NCI-H187 treated with DMSO at 0.1 percent for 48 hours (cell line): Measurements from ENCODE around the gene LSR.
A peak's percentile ranks its signal among the peaks of the same experiment; 100 is the strongest.
"Not testable (repeated sequence)": the region's sequence is repeated elsewhere in the genome, so short reads cannot be mapped to it uniquely, and the experiment has no call there.

ENCODE experiments used
- DNase-seq: peaks from one replicate; lab custom pipeline; 2025; lab: John Stamatoyannopoulos, UW

The LSR gene

DNA sequence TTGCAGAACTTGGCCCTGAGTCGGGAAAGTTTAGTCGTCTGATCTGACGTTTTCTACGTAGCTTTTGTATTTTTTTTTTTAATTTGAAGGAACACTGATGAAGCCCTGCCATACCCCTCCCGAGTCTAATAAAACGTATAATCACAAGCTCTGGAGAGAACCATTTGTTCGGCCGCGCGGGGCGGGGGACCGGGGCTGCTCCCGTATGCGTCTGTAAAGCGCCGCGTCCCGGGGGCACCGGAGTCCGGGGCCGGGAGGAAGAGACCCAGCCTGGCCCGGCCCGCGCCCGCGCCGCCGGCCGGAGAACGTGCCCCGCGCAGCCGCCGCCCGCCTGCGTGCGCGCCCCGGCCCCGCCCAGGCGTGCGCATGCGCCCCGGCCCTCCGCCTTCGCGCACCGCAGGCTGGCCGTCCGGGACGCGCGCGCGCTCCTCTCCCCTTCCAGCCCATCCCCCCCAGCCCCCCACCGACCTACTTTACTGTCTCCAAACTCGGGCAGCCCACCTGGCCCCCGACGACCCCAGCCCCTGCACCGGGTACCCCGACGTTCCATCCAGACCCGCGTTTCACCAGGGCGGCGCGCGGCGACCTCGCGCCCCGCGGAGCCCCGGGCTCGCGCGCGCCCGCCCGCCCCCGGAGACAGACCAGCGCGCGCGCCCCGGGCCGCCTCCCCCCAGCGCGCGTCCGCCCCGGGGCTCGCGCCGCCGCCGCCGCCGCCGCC, 19.2 kb downstream of the LSR start:
- no peak for DNase-seq

DNA sequence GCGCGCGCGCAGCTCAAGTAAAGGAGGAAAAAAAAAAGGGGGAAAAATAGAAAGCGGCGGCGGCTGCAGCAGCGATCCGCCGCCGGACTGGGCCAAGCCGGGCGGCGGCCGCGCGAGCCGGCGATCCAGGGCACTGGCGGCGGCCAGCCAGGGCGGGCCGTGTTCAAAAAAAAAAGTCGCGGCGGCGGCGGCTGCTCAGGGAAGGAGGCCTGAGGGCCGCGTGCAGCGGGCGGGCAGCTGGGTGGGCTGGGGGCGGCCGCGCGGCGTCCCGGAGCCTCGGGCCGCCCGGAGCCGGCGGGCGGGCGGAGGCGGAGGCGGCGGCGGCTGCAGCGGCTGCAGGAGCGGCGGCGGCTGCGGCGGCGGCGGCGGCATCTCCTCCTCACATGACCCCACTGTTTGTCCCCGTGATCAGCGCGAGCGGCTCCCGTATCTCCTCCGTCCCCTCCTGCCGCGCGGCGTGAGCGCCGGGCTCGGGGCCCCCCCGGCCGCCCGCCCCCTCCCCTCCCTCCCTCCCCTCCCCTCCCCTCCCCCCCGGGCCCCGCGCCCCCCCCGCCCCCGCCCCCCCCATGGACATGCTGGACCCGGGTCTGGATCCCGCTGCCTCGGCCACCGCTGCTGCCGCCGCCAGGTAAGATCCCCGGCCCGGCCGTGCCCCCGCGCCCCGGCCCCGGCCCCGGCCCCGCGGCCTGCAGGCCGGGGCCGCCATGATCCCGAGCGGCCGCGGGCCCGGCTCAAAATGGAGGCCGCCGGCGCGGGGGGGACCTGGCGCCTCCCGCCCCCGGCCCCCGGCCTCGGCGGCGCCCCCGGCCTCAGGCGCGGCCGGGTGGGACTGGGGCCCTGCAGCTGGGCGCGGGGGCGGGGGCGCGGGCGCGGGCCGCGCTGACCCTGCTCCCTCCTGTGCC, 20.0 kb downstream of the LSR start, which contains the start of gene USF2:
TSS of gene USF2 (plus strand) at position 427 of the 902 bp plus-strand sequence. CDS start at position 567, 140 bp downstream.
- peak; percentile 9 for DNase-seq

DNA sequence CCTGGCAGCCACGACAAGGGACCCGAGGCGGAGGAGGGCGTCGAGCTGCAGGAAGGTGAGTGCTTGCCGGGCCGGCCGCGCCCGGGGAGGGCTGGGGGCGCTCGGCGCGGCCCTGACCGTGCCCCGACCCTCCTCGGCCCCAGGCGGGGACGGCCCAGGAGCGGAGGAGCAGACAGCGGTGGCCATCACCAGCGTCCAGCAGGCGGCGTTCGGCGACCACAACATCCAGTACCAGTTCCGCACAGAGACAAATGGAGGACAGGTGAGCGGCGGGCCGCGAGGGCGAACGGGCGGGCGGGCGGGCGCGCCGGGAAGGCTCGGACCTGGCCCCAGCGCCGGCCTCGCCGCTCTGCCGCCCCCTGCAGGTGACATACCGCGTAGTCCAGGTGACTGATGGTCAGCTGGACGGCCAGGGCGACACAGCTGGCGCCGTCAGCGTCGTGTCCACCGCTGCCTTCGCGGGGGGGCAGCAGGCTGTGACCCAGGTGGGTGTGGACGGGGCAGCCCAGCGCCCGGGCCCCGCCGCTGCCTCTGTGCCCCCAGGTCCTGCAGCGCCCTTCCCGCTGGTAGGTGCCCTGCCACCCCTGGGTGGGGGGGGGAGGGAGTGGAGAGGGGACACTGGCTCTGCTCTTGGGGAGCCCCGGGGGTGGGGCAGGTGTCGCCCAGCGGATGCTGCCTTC, 20.8 kb downstream of the LSR start:
- no peak for DNase-seq

DNA sequence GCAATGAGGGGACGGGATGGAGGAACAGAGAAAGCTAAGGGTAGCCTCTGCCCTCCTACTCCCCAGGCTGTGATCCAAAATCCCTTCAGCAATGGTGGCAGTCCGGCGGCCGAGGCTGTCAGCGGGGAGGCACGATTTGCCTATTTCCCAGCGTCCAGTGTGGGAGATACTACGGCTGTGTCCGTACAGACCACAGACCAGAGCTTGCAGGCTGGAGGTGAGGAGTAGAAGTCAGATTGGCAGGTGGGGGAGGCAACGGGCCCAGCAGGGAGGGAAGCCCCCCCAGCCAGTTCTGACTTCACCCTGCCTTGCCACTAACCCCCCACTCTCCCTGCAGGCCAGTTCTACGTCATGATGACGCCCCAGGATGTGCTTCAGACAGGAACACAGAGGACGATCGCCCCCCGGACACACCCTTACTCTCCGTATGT, 21.6 kb downstream of the LSR start:
- DNase-seq, result no peak

DNA sequence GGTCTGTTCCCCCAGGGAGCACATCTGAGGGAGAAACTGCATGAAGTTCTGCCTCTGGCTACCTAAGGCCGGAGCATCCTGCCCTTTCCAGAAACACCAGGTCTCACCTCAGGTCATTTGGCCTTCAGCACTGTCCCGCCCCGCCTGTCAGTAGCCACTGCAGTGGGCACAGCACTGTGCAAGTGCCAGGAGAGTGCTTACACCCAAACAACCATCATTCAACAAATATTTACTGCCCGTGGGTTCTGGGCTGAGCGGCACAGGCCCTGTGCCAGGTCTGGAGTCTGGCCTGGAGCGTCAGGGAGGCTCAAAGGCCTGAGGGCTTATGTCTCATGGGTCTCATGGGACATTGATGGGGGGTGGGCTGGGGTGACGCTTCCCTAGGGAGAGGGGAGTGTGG, 22.7 kb downstream of the LSR start:
- DNase-seq, result no peak

DNA sequence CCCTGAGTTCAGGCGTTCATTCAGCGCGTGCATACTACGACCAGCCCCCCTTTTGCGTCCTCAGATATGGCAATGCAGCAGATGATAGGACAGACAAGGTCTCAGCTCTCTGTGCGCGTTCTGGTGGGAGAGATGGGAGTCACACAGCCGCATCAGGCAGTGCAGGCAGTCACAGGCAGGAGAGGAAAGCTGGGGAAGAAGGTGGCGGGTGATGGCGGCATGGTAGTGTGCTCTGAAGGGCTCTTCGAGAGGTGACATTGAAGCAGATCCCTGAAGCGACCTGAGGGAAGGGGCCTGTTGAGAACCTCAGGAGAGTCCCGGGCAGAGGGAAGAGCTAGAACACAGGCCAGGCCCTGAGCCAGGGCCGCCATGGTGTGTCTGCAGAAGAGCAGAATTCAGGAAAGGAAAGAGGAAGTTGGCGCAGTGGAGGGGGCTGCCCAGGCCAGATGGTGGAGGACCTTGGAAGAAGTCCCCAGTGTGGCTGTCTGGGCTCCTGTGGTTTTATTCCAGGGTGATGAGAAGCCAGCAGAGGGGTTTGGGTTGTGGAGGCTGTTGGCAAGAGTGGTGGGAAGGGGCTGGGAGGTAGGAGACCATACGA, 23.4 kb downstream of the LSR start:
- DNase-seq, result no peak

DNA sequence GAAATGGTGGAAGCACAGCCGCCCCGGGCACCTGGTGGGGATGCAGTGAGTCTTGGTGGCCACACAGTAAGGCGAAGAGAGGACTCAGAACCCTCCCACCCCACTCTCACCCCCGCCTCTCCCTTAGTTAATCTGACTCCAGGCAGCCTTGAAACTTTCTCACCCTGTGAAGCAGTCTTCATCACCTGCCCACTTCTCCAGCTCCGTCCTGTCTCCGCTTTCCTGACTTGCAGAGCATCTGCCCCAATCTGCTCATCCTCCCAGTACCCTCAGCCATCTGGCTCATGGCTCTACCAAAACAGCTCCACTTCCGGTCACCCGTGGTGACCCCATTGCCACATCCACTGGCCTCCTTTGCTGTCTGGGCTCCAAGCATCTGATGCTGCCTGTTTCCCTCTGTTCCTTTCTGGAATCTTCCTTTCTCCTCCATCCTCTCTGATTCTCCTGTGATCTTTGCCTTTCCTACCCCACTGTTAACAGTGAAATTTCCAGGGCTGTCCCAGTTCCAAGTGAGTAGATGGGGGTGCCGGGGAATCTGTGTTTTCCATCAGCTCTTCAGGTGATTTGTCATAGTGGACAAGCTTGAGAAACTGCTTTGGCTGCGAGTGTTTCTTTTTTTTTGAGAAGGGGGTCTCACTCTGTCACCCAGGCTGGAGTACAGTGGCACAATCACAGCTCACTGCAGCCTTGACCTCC, 24.3 kb downstream of the LSR start:
- no peak for DNase-seq

DNA sequence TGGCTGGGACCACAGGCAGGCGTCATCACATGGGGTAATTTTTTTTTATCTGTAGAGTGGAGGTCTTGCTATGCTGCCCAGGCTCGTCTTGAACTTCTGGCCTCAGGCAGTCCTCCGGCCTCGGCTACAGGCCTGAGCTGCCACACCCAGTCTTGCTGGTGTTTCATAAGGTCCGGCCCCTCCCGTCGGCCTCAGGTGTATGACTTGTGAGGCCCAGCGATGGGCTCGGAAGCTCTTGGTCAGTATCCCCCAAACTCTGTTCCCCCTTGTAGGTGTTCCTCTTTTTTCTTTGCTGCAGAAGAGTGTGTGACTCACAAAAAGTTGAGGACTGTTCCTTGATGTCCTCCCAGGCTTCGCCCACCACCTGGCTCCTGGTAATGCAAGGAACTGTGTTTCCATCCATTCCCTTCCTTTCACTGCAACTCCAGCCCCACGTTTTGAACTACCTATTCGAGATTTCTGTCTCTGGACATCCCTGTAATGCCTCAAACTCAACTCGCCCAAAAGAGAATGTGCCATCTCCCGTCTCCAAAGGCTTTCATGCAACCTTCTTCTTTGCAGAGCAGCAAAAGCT, 25.0 kb downstream of the LSR start:
- no peak for DNase-seq

DNA sequence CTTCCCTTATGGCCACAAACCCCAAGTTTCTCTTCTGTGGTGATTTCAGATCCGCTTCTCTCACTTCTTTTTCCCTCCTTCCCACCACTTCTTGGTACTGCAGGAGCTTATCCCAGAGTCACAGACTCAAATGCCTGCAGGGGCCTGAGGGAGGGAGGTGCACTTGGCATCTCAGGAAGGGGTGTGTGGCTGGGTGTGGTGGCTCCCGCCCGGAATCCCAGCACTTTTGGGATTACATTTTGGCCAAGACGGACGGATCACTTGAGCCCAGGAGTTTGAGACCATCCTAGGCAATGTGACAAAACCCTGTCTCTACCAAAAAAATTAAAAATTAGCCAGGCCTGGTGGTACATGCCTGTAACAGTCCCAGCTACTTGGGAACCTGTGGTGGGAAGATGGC, 25.5 kb downstream of the LSR start:
- DNase-seq, result no peak

DNA sequence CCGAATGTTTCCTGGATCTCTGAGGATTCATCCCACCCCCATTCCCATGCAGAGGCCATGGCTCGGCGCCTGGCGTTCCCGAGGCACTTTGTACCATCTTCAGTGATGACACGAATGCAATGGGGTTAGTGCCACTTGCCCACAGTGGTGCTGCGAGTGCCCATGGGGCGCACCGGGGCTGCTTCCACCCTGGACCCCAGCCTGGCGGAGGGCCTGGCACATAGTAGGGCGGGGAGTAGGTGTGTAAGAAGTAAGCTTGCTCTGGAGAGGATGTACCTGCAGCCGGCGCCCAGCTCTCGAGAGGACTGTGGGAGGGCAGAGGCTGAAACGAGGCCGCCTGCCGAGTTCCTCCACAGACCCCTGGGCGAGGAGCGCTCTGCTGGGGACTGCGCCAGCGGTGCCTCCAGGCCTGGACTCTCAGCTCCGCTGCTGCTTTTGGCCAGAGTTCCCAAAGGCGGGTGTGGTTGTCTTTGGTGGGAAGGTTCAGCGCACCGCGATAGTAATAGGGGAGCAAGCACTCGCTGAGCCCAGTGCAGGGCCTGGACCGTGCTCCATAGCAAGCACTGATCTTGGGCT, 28.0 kb downstream of the LSR start:
- no peak for DNase-seq

DNA sequence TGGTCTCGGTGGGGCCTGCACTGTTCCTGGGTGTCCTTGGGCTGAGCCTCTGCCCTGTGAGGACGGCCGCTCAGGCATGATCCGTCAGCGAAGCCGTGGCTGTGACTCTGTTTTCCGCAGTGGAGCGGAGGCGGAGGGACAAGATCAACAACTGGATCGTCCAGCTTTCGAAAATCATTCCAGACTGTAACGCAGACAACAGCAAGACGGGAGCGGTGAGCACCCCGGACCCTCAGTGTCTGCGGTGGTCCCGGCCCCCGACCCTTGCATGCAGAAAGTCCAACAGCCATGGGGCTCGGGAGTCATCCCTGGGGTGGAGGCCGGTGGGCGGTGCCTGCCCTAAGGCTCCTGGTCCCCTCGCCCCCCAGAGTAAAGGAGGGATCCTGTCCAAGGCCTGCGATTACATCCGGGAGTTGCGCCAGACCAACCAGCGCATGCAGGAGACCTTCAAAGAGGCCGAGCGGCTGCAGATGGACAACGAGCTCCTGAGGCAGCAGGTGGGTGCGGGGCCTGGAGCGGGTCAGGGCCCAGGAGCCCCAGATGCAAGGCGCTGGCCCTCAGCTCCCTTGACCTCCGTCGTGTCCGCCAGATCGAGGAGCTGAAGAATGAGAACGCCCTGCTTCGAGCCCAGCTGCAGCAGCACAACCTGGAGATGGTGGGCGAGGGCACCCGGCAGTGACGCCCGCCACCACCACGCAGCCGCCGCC, 29.9 kb downstream of the LSR start:
- DNase-seq, result no peak

DNA sequence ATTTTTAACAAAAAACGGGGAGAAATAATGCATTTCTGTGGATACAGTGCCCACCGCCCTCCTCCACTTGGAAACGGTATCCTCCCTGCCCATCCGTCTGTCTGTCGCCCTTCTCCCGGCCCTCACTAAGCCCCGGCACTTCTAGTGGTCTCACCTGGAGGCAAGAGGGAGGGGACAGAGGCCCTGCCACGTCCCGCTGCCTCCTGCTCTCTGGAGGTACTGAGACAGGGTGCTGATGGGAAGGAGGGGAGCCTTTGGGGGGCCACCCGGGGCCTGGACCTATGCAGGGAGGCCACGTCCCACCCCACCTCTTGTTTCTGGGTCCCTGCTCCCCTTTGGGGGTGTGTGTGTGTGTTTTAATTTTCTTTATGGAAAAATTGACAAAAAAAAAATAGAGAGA, 30.6 kb downstream of the LSR start:
- DNase-seq, result no peak

DNA sequence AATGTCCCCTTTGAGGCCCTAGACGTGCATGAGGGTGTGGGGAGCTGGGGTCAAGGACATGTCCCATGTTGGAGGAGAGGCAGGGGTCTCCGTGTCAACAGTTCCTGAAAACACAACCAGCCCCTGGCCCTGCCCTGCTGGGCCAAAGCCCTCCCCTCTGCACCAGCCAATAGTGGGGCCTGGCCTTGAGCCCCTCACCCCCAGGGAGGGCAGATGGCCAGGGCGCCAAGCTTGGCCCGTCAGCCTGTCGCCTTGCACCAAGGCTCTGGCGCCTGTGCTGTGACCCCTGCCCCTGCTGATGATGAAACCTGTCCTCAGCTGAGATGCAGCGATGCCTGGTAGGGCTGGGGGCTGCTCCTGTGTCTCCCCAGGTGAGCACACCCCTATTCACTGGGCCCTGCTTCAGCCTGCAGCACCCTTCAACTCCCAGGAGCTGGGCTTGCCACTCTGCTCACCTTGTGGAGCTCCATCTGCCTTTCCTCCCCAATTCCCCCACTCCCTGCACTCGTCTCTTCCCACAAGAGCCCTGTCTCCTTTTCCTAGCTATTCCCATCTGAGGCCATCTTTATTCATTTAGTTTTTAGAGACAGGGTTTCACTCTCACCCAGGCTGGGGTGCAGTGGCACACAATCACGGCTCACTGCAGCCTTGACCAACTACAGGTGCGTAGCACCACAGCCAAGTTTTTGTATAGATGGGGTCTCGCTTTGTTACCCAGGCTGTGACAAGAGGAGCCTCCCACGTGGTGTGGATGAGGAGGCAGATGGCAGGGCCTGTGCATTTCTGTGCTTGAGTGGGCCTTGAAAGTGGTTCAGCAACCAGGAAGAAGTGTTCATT, 31.4 kb downstream of the LSR start:
- DNase-seq, result no peak

DNA sequence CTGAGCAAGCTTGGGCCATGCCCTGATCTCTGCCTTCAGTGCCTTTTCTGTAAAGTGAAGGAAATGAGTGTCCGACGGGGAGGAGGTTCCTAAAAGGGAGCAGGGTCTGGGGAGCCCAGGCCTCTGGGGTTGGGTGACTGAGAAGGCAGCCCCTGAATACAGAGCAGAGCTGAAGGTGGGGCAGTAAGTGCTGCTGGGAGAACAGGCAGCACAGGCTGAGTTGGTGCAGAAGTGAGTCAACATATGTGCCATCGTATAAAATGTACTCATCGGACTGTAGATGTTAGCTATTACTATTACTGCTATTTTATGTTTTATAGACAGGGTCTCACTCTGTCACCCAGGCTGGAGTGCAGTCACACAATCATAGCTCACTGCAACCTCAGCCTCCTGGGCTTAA, 32.5 kb downstream of the LSR start:
- no peak for DNase-seq

DNA sequence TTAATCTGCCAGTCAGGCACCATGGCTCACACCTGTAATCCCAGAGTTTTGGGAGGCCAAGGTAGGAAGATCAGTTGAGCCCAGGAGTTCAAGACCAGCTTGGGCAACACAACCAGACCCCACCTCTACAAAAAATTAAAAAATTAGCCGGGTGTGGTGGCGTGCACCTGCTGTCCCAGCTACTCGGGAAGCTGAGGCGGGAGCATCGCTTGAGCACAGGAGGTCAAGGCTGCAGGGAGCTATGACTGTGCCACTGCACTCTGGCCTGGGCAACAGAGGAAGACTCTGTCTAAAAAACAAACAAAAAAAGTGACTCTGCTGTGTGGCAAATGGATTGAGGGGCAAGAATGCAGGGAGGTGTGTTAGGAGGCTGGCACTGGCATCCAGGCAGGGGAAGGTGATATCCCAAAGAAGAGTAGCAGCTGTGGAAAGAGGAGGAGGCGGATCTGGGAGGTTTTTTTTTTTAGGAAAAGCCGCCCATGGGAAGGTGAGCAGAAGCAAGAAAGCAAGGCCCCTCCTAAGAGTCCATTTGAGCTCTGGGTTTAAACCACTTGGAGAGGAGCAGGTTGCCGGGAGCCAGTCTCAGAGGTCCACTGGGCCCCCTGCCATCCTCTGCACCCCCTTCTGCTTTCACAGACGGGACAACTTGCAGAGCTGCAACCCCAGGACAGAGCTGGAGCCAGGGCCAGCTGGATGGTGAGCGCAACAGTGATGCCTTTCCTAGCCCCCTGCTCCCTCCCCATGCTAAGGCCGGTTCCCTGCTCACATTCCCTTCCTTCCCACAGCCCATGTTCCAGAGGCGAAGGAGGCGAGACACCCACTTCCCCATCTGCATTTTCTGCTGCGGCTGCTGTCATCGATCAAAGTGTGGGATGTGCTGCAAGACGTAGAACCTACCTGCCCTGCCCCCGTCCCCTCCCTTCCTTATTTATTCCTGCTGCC, 35.6 kb downstream of the LSR start:
- no peak for DNase-seq

DNA sequence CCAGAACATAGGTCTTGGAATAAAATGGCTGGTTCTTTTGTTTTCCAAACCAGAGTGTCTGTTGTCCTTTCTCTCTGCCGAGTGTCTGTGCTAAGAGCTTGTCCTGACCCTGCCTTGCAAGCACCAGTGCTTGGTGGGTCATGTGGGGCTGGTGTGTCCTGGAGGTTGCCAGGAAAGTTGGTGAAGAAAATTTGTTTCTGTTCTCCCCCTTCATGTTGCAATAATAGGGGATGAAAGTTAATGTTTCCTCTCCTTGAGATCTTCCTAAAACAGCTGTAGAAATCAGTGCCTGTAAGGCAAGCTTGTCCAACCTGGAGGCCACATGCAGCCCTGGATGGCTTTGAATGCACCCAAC, 36.3 kb downstream of the LSR start:
- no peak for DNase-seq

DNA sequence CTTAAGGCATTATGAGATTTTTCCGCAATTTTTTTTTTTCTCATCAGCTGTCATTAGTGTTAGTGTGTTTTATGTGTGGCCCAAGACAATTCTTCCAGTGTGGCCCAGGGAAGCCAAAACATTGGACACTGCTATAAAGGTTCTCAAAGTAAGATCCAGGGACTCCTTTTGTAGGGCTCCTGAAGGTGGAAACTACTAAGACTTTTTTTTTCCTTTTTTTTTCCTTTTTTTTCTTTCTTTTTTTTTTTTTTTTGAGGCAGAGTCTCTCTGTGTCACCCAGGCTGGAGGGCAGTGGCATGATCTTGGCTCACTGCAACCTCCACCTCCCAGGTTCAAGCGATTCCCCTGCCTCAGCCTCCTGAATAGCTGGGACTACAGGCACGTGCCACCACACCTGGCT, 36.7 kb downstream of the LSR start:
- DNase-seq, result not testable (repeated sequence)

DNA sequence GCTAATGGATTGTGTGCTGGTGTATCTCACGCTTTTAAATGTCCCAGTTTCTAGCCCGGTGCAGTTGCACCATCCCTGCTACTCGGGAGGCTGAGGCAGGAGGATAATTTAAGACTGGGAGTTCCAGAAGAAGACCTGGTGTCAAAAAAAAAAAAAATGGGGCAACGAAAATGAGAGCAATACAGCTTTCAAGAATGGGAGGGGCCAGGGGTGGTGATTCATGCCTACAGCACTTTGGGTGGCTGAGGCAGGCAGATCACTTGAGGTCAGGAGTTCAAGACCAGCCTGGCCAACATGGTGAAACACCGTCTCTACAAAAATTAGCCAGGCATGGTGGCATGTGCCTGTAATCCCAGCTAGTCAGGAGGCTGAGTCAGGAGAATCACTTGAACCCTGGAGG, 37.3 kb downstream of the LSR start:
- DNase-seq, result not testable (repeated sequence)
